BLaER1 (cell line): ENCODE results near the gene TANC2.
A peak's percentile ranks its signal among the peaks of the same experiment; 100 is the strongest.

Experiments
- H3K27ac ChIP-seq: shearing (Covaris generic); formaldehyde crosslinking; 2 replicates; pipeline ENCODE4 v1.8.1; 2022
- H3K27me3 ChIP-seq: shearing (Covaris generic); formaldehyde crosslinking; 2 replicates; pipeline ENCODE4 v1.8.1; 2022
- H3K36me3 ChIP-seq: shearing (Covaris generic); formaldehyde crosslinking; 2 replicates; pipeline ENCODE4 v1.8.1; 2022
- H3K4me1 ChIP-seq: shearing (Covaris generic); formaldehyde crosslinking; 2 replicates; pipeline ENCODE4 v1.8.1; 2022
- H3K4me2 ChIP-seq: shearing (Covaris generic); formaldehyde crosslinking; 2 replicates; pipeline ENCODE4 v1.8.1; 2022
- H3K4me3 ChIP-seq: shearing (Covaris generic); formaldehyde crosslinking; 2 replicates; pipeline ENCODE4 v1.8.1; 2022
- H3K9ac ChIP-seq: shearing (Covaris generic); formaldehyde crosslinking; 2 replicates; pipeline ENCODE4 v1.8.1; 2022
- H3K9me3 ChIP-seq: shearing (Covaris generic); formaldehyde crosslinking; 2 replicates; pipeline ENCODE4 v1.8.1; 2022
- H4K20me1 ChIP-seq: shearing (Covaris generic); formaldehyde crosslinking; 2 replicates; pipeline ENCODE4 v1.8.1; 2022
- Cebpa-rat ChIP-seq: shearing (Covaris generic); IDR thresholded peaks from 2 replicates; pipeline ENCODE4 v1.8.1; 2022

The TANC2 gene

GRCh38 chr17:62998665-62999393, 32.8 kb downstream of the TANC2 start:
- Histone ChIP-seq H4K20me1 (peaks cover under 1% of the 10 kb centered on the region; the same call in 1 of the 2 replicates), H3K4me2 (peak overlapping the region; percentile 44), H3K27me3 (no peaks in the 10 kb centered on the region), H3K9me3 (no peaks in the 10 kb centered on the region; the same call in 1 of the 2 replicates), H3K27ac (no peak overlapping the region), H3K9ac (no peak overlapping the region), H3K4me1 (peaks cover 23% of the 10 kb centered on the region), H3K36me3 (no peaks in the 10 kb centered on the region), H3K4me3 (no peak overlapping the region)
- TF ChIP-seq Cebpa-rat = no peak

- no peak overlapping the region for H3K4me2 ChIP-seq
- H3K36me3 ChIP-seq = no peaks in the 10 kb centered on the region
- H3K9ac ChIP-seq = no peak overlapping the region
- no peak overlapping the region for H3K4me3 ChIP-seq
- no peak for TF ChIP-seq Cebpa-rat
- no peaks in the 10 kb centered on the region; the same call in 1 of the 2 replicates for H3K9me3 ChIP-seq
- H4K20me1 ChIP-seq = peaks cover 9% of the 10 kb centered on the region; the same call in 1 of the 2 replicates
- H3K27me3 ChIP-seq = no peaks in the 10 kb centered on the region
- no peak overlapping the region for H3K27ac ChIP-seq
- H3K4me1 ChIP-seq = peaks cover 23% of the 10 kb centered on the region
These were observed 33.7 kb downstream of the TANC2 start for GRCh38 chr17:62999736-63000135.

- TF ChIP-seq Cebpa-rat = no peak
- Histone ChIP-seq H3K36me3 (no peaks in the 10 kb centered on the region), H3K9ac (no peak overlapping the region), H3K27me3 (no peaks in the 10 kb centered on the region), H4K20me1 (peaks cover 15% of the 10 kb centered on the region; the same call in 1 of the 2 replicates), H3K4me1 (peaks cover 17% of the 10 kb centered on the region), H3K9me3 (no peaks in the 10 kb centered on the region), H3K4me2 (no peak overlapping the region), H3K27ac (no peak overlapping the region), H3K4me3 (no peak overlapping the region)
These were observed 35.8 kb downstream of the TANC2 start for GRCh38 chr17:63001689-63002394.

- Histone ChIP-seq H3K9me3 (no peaks in the 10 kb centered on the region), H3K27me3 (no peaks in the 10 kb centered on the region), H3K27ac (no peak overlapping the region), H3K36me3 (no peaks in the 10 kb centered on the region), H3K9ac (no peak overlapping the region), H3K4me2 (no peak overlapping the region), H3K4me3 (no peak overlapping the region), H3K4me1 (peaks cover 16% of the 10 kb centered on the region), H4K20me1 (peaks cover 21% of the 10 kb centered on the region; the same call in 1 of the 2 replicates)
- no peak for TF ChIP-seq Cebpa-rat
These were observed 36.6 kb downstream of the TANC2 start for GRCh38 chr17:63002625-63003024.

- no peak for TF ChIP-seq Cebpa-rat
These were observed 49.8 kb downstream of the TANC2 start for GRCh38 chr17:63015824-63016223.

More at GRCh38 chr17:63015824-63016223, 49.8 kb downstream of the TANC2 start:
- Histone ChIP-seq H3K4me1 (no peaks in the 10 kb centered on the region), H3K4me2 (no peak overlapping the region), H3K9me3 (peaks cover 15% of the 10 kb centered on the region), H3K27me3 (no peaks in the 10 kb centered on the region), H3K4me3 (no peak overlapping the region), H4K20me1 (no peaks in the 10 kb centered on the region), H3K9ac (no peak overlapping the region), H3K27ac (no peak overlapping the region), H3K36me3 (peaks cover 1% of the 10 kb centered on the region; the same call in 1 of the 2 replicates)
